H1 (cell line): Measurements from ENCODE around the gene RFX3. TPM values are rescaled to one million over a fixed set of nuclear protein-coding genes. Genes with fewer than 3 reads are reported as not detected.

Experiments
- BACH1 ChIP-seq: IDR thresholded peaks from 2 replicates; pipeline ENCODE4 v1.6.1; 2012; ENCODE audit warnings: low read length, improper control_type of control experiment
- JUND ChIP-seq: IDR thresholded peaks from 2 replicates; pipeline ENCODE4 v1.6.1; 2011; ENCODE audit warnings: mild to moderate bottlenecking, improper control_type of control experiment, low read length
- KDM4A ChIP-seq: IDR thresholded peaks from one replicate; pipeline ENCODE4 v1.7.1; 2012; ENCODE audit warnings: low read depth, mild to moderate bottlenecking, moderate library complexity, low read length, inconsistent platforms; ENCODE audit not compliant: severe bottlenecking
- POLR2A ChIP-seq, 2 experiments: IDR thresholded peaks; 1 replicate in 1 of 2; 2 replicates in 1 of 2; pipeline ENCODE4 v1.6.1; 2011; ENCODE audit warnings: low read depth in 2 of 2, low read length in 2 of 2, mild to moderate bottlenecking in 2 of 2; ENCODE audit errors: control extremely low read depth in 1 of 2
- TAF1 ChIP-seq: IDR thresholded peaks from 2 replicates; pipeline ENCODE4 v1.6.1; 2011; ENCODE audit warnings: mild to moderate bottlenecking, low read depth, low read length
- polyA plus RNA-seq, 7 experiments: library from polyadenylated mRNA; depleted of rRNA in 3 of 7; stranded (reverse) in 5 of 7; unstranded in 2 of 7; fragments of >200 nt in 5 of 7; fragments of 200-250 nt in 2 of 7; gene quantifications; 1 replicate in 5 of 7; 2 replicates in 1 of 7; 4 replicates in 1 of 7; pipeline versions ENCODE4 v1.2.1 to v1.2.3, GENCODE V29; 2011 to 2013; ENCODE audit warnings: missing spikeins in 2 of 7, mixed read lengths in 2 of 7
- total RNA-seq: library from RNA; stranded (reverse); fragmentation: NEBNext Ultra II Directional; extraction: Animal tissue kit (Norgen Biotek cat#: 25700); gene quantifications from 2 replicates; pipeline ENCODE4 v1.2.1, GENCODE V29; 2021
- TF ChIP-seq, protein P1 (sequence below): fragments of 300-600 bp; sonication (generic); IDR thresholded peaks from 2 replicates; pipeline ENCODE4 v1.7.1; 2012; ENCODE audit warnings: low read length, moderate library complexity, mild to moderate bottlenecking, inconsistent platforms; ENCODE audit not compliant: insufficient replicate concordance
- TF ChIP-seq, protein P2 (sequence below), 3 experiments: IDR thresholded peaks; 1 replicate in 2 of 3; 2 replicates in 1 of 3; pipeline versions ENCODE4 v1.5.1 to v1.6.1; 2011; ENCODE audit warnings: low read length in 3 of 3, mild to moderate bottlenecking in 3 of 3, inconsistent platforms in 2 of 3, low read depth in 1 of 3, moderate library complexity in 1 of 3; ENCODE audit not compliant: insufficient read depth in 1 of 3; ENCODE audit errors: control extremely low read depth in 1 of 3

The RFX3 gene
- total and polyA plus RNA-seq, 2 of the 8 experiments (the other 6 are each of a cell fraction or from before 2014, with no cell fraction given), result 4.9 to 22.6 TPM

- TF ChIP-seq, protein P1, sequence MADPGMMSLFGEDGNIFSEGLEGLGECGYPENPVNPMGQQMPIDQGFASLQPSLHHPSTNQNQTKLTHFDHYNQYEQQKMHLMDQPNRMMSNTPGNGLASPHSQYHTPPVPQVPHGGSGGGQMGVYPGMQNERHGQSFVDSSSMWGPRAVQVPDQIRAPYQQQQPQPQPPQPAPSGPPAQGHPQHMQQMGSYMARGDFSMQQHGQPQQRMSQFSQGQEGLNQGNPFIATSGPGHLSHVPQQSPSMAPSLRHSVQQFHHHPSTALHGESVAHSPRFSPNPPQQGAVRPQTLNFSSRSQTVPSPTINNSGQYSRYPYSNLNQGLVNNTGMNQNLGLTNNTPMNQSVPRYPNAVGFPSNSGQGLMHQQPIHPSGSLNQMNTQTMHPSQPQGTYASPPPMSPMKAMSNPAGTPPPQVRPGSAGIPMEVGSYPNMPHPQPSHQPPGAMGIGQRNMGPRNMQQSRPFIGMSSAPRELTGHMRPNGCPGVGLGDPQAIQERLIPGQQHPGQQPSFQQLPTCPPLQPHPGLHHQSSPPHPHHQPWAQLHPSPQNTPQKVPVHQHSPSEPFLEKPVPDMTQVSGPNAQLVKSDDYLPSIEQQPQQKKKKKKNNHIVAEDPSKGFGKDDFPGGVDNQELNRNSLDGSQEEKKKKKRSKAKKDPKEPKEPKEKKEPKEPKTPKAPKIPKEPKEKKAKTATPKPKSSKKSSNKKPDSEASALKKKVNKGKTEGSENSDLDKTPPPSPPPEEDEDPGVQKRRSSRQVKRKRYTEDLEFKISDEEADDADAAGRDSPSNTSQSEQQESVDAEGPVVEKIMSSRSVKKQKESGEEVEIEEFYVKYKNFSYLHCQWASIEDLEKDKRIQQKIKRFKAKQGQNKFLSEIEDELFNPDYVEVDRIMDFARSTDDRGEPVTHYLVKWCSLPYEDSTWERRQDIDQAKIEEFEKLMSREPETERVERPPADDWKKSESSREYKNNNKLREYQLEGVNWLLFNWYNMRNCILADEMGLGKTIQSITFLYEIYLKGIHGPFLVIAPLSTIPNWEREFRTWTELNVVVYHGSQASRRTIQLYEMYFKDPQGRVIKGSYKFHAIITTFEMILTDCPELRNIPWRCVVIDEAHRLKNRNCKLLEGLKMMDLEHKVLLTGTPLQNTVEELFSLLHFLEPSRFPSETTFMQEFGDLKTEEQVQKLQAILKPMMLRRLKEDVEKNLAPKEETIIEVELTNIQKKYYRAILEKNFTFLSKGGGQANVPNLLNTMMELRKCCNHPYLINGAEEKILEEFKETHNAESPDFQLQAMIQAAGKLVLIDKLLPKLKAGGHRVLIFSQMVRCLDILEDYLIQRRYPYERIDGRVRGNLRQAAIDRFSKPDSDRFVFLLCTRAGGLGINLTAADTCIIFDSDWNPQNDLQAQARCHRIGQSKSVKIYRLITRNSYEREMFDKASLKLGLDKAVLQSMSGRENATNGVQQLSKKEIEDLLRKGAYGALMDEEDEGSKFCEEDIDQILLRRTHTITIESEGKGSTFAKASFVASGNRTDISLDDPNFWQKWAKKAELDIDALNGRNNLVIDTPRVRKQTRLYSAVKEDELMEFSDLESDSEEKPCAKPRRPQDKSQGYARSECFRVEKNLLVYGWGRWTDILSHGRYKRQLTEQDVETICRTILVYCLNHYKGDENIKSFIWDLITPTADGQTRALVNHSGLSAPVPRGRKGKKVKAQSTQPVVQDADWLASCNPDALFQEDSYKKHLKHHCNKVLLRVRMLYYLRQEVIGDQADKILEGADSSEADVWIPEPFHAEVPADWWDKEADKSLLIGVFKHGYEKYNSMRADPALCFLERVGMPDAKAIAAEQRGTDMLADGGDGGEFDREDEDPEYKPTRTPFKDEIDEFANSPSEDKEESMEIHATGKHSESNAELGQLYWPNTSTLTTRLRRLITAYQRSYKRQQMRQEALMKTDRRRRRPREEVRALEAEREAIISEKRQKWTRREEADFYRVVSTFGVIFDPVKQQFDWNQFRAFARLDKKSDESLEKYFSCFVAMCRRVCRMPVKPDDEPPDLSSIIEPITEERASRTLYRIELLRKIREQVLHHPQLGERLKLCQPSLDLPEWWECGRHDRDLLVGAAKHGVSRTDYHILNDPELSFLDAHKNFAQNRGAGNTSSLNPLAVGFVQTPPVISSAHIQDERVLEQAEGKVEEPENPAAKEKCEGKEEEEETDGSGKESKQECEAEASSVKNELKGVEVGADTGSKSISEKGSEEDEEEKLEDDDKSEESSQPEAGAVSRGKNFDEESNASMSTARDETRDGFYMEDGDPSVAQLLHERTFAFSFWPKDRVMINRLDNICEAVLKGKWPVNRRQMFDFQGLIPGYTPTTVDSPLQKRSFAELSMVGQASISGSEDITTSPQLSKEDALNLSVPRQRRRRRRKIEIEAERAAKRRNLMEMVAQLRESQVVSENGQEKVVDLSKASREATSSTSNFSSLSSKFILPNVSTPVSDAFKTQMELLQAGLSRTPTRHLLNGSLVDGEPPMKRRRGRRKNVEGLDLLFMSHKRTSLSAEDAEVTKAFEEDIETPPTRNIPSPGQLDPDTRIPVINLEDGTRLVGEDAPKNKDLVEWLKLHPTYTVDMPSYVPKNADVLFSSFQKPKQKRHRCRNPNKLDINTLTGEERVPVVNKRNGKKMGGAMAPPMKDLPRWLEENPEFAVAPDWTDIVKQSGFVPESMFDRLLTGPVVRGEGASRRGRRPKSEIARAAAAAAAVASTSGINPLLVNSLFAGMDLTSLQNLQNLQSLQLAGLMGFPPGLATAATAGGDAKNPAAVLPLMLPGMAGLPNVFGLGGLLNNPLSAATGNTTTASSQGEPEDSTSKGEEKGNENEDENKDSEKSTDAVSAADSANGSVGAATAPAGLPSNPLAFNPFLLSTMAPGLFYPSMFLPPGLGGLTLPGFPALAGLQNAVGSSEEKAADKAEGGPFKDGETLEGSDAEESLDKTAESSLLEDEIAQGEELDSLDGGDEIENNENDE, result no peak
- TF ChIP-seq, protein P2, sequence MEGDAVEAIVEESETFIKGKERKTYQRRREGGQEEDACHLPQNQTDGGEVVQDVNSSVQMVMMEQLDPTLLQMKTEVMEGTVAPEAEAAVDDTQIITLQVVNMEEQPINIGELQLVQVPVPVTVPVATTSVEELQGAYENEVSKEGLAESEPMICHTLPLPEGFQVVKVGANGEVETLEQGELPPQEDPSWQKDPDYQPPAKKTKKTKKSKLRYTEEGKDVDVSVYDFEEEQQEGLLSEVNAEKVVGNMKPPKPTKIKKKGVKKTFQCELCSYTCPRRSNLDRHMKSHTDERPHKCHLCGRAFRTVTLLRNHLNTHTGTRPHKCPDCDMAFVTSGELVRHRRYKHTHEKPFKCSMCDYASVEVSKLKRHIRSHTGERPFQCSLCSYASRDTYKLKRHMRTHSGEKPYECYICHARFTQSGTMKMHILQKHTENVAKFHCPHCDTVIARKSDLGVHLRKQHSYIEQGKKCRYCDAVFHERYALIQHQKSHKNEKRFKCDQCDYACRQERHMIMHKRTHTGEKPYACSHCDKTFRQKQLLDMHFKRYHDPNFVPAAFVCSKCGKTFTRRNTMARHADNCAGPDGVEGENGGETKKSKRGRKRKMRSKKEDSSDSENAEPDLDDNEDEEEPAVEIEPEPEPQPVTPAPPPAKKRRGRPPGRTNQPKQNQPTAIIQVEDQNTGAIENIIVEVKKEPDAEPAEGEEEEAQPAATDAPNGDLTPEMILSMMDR (IDR thresholded peaks at IDR 0.05; ENCODE audit: control extremely low read depth in 1 of 3, insufficient read depth in 1 of 3, low read depth in 1 of 3, low read length in 3 of 3), result peak; percentile 60 to 64 (median 61)
- TF ChIP-seq TAF1, result 0 out of 2 replicates have a peak, but pooled peaks have one; percentile 22
- TF ChIP-seq KDM4A, result peak; percentile 89
- peak; percentile 14; the same call in 1 of the 2 replicates for TF ChIP-seq JUND
- 0 out of 2 replicates have a peak, but pooled peaks have one; percentile 27 for TF ChIP-seq BACH1
- TF ChIP-seq POLR2A (IDR thresholded peaks at IDR 0.05; ENCODE audit: control extremely low read depth in 1 of 2, low read depth in 2 of 2, low read length in 2 of 2), result no peak
These were observed 344.5 kb downstream of the RFX3 start (continued) for GRCh38 chr9:3181049-3181953.
